HepG2 (cell line): ENCODE measurements around the gene ZG16B. TPM values are rescaled to one million over a fixed set of nuclear protein-coding genes. Genes with fewer than 3 reads are reported as not detected.

Experiments
- ATAC-seq: fragments of 200-7000 bp; cut with Tn5 transposase; 3 replicates; pipeline ENCODE4 v1.9.1; 2020; ENCODE audit warnings: mild to moderate bottlenecking, moderate library complexity
- BruUV-seq: library from RNA; stranded (reverse); fragments of 400-500 nt; replicated peaks from 2 replicates; lab custom pipeline; 2021; lab: Mats Ljungman, UMichigan
- CTCF ChIA-PET: fragments of 300-600 bp; formaldehyde crosslinking; extraction: SDS; loops from one replicate; lab custom pipeline; 2021; ENCODE audit warnings: low total read pairs, inconsistent platforms, low intra/inter-chr PET ratio; lab: Yijun Ruan, JAX
- POLR2A ChIA-PET: fragments of 350-600 bp; sonication (Branson Sonifier 250); formaldehyde crosslinking; loops from one replicate; lab custom pipeline; 2020; ENCODE audit warnings: antibody characterized with exemption, inconsistent platforms; lab: Yijun Ruan, JAX
- DNase-seq: peaks from one replicate; pipeline ENCODE4 v3.0.0-alpha.2; 2015; ENCODE audit warnings: low spot score
- FAIRE-seq: peaks from 3 replicates; lab custom pipeline; 2011; peaks lifted over from hg19 to GRCh38; lab: Jason Lieb, UNC
- H2AFZ ChIP-seq: one replicate; pipeline ENCODE4 v1.6.1; 2011; ENCODE audit warnings: low read length, inconsistent platforms
- H3K27ac ChIP-seq: fragments of 300-600 bp; 3 replicates; pipeline ENCODE4 v1.8.0; 2011; ENCODE audit warnings: mixed run types, mild to moderate bottlenecking, mixed read lengths, low read length, inconsistent platforms; ENCODE audit not compliant: insufficient read depth; ENCODE audit errors: extremely low read length
- H3K27me3 ChIP-seq, 2 experiments: fragments of 200-600 bp in 1 of 2; 2 replicates in 1 of 2; 3 replicates in 1 of 2; pipeline versions ENCODE4 v1.6.0 to v1.8.0; 2011; ENCODE audit warnings: low read length in 2 of 2, mild to moderate bottlenecking in 2 of 2, moderate library complexity in 2 of 2, inconsistent platforms in 1 of 2; ENCODE audit not compliant: insufficient read depth in 2 of 2, control insufficient read depth in 1 of 2
- H3K36me3 ChIP-seq, 2 experiments: fragments of 200-600 bp in 1 of 2; replicated peaks in 1 of 2; 2 replicates in 1 of 2; 3 replicates in 1 of 2; pipeline versions ENCODE4 v1.5.1 to v1.8.0; 2011; ENCODE audit warnings: low read length in 2 of 2, inconsistent platforms in 1 of 2; ENCODE audit not compliant: insufficient read depth in 2 of 2, control insufficient read depth in 1 of 2
- H3K4me1 ChIP-seq: 2 replicates; pipeline ENCODE4 v1.5.1; 2012; ENCODE audit warnings: low read length, inconsistent platforms; ENCODE audit not compliant: insufficient read depth
- H3K4me2 ChIP-seq: 2 replicates; pipeline ENCODE4 v1.6.0; 2011; ENCODE audit warnings: low read depth, low read length, inconsistent platforms
- H3K4me3 ChIP-seq, 3 experiments: fragments of 200-600 bp in 1 of 3; sonication (generic), shearing (Covaris generic) in 1 of 3; replicated peaks in 1 of 3; 2 replicates each; pipeline ENCODE4 v1.5.1; 2011 to 2016; ENCODE audit warnings: low read length in 3 of 3, inconsistent platforms in 2 of 3, low read depth in 2 of 3, mild to moderate bottlenecking in 2 of 3, control low read depth in 1 of 3, mixed read lengths in 1 of 3; ENCODE audit not compliant: insufficient read depth in 1 of 3
- H3K79me2 ChIP-seq: one replicate; pipeline ENCODE4 v1.6.1; 2011; ENCODE audit warnings: low read length, inconsistent platforms; ENCODE audit not compliant: insufficient read depth
- H3K9ac ChIP-seq: 2 replicates; pipeline ENCODE4 v1.6.0; 2011; ENCODE audit warnings: mild to moderate bottlenecking, low read depth, low read length, inconsistent platforms; ENCODE audit not compliant: insufficient read depth
- H3K9me3 ChIP-seq: 2 replicates; pipeline ENCODE4 v1.5.1; 2012; ENCODE audit warnings: mild to moderate bottlenecking, low read length
- H4K20me1 ChIP-seq: 2 replicates; pipeline ENCODE4 v1.6.0; 2011; ENCODE audit warnings: inconsistent platforms, mild to moderate bottlenecking, low read length, moderate library complexity; ENCODE audit not compliant: insufficient read depth
- BCL6 ChIP-seq: IDR thresholded peaks from 2 replicates; pipeline ENCODE4 v1.6.1; 2016; ENCODE audit warnings: missing genetic modification reagents, missing compliant biosample characterization
- CEBPG ChIP-seq: IDR thresholded peaks from 2 replicates; pipeline ENCODE4 v1.6.1; 2016
- HNRNPH1 ChIP-seq: fragments of 200-400 bp; formaldehyde crosslinking; optimal IDR thresholded peaks from 2 replicates; pipeline ENCODE3; 2017; ENCODE audit warnings: mild to moderate bottlenecking, low read depth, low read length
- NR2F6 ChIP-seq, 2 experiments: IDR thresholded peaks; 2 replicates each; pipeline ENCODE4 v1.6.1; 2016; ENCODE audit warnings: antibody characterized with exemption in 1 of 2, mild to moderate bottlenecking in 1 of 2
- PCBP1 ChIP-seq: fragments of 200-400 bp; formaldehyde crosslinking; IDR thresholded peaks from 2 replicates; pipeline ENCODE4 v1.6.1; 2017; ENCODE audit warnings: mild to moderate bottlenecking, low read depth, low read length, borderline replicate concordance
- SIX4 ChIP-seq: sonication (generic); formaldehyde crosslinking; IDR thresholded peaks from 2 replicates; pipeline ENCODE4 v1.4.0; 2020; ENCODE audit warnings: missing genetic modification reagents
- ZNF446 ChIP-seq: sonication (generic); formaldehyde crosslinking; IDR thresholded peaks from 2 replicates; pipeline ENCODE4 v1.5.0; 2020; ENCODE audit warnings: mild to moderate bottlenecking, missing genetic modification reagents
- ZNF691 ChIP-seq: sonication (generic); formaldehyde crosslinking; IDR thresholded peaks from 2 replicates; pipeline ENCODE4 v1.4.0; 2020; ENCODE audit warnings: missing genetic modification reagents, low read depth, mild to moderate bottlenecking, borderline replicate concordance
- ZNF788 ChIP-seq: sonication (generic); formaldehyde crosslinking; IDR thresholded peaks from 2 replicates; pipeline ENCODE4 v1.5.0; 2020; ENCODE audit warnings: mild to moderate bottlenecking, missing genetic modification reagents, borderline replicate concordance
- WGBS: methylation state at CpG from one replicate; pipeline ENCODE4 v1.1.6; 2017; ENCODE audit warnings: low lambda C conversion rate; 5-methylcytosine and 5-hydroxymethylcytosine counted together
- in situ Hi-C: cut with HindIII; loops from 2 replicates; pipeline ENCODE4 v1.10.0; 2017; ENCODE audit warnings: low pct_unique_long_range_greater_than_20kb; ENCODE audit not compliant: extremely low pct_ligation_motif_present
- intact Hi-C: fragments of 100-400 bp; cut with micrococcal nuclease; formaldehyde crosslinking; loops from one replicate; pipeline ENCODE4 v1.10.0; 2022; ENCODE audit not compliant: unreplicated experiment
- polyA plus RNA-seq, 8 experiments: library from polyadenylated mRNA; depleted of rRNA in 3 of 8; stranded (reverse) in 7 of 8; unstranded in 1 of 8; fragments of >200 nt; fragmentation: Illumina TruSeq in 4 of 8; extraction: Trizol in 4 of 8; gene quantifications; 2 replicates each; pipeline versions ENCODE4 v1.2.1 to v1.2.3, GENCODE V29; 2011 to 2016; ENCODE audit warnings: low read depth in 4 of 8, missing spikeins in 1 of 8, mixed read lengths in 1 of 8; ENCODE audit not compliant: insufficient read depth in 1 of 8
- total RNA-seq, 5 experiments: library from RNA; depleted of rRNA; stranded (reverse); fragments of >200 nt; fragmentation: Illumina TruSeq; extraction: Trizol; gene quantifications; 2 replicates each; pipeline ENCODE4 v1.2.3, GENCODE V29; 2016; ENCODE audit warnings: low read depth in 1 of 5
- TF ChIP-seq, protein P1 (sequence below): sonication (generic); formaldehyde crosslinking; IDR thresholded peaks from 2 replicates; pipeline ENCODE4 v1.4.0; 2020; ENCODE audit warnings: missing genetic modification reagents
- TF ChIP-seq, protein P2 (sequence below), 2 experiments: fragments of 450-650 bp in 1 of 2; sonication (generic) in 1 of 2; formaldehyde crosslinking; IDR thresholded peaks; 2 replicates each; pipeline versions ENCODE4 v1.5.0 to v1.8.0; 2020 to 2022; ENCODE audit warnings: mild to moderate bottlenecking in 1 of 2, missing genetic modification reagents in 1 of 2
- TF ChIP-seq, protein P3 (sequence below): sonication (generic); formaldehyde crosslinking; IDR thresholded peaks from 2 replicates; pipeline ENCODE4 v1.4.0; 2020; ENCODE audit warnings: missing genetic modification reagents, borderline replicate concordance

Gene ZG16B
- total and polyA plus RNA-seq, 2 of the 13 experiments (the other 11 are each of a cell fraction or from before 2014, with no cell fraction given) = 1.5 to 11.3 TPM

- TF ChIP-seq, protein P1, sequence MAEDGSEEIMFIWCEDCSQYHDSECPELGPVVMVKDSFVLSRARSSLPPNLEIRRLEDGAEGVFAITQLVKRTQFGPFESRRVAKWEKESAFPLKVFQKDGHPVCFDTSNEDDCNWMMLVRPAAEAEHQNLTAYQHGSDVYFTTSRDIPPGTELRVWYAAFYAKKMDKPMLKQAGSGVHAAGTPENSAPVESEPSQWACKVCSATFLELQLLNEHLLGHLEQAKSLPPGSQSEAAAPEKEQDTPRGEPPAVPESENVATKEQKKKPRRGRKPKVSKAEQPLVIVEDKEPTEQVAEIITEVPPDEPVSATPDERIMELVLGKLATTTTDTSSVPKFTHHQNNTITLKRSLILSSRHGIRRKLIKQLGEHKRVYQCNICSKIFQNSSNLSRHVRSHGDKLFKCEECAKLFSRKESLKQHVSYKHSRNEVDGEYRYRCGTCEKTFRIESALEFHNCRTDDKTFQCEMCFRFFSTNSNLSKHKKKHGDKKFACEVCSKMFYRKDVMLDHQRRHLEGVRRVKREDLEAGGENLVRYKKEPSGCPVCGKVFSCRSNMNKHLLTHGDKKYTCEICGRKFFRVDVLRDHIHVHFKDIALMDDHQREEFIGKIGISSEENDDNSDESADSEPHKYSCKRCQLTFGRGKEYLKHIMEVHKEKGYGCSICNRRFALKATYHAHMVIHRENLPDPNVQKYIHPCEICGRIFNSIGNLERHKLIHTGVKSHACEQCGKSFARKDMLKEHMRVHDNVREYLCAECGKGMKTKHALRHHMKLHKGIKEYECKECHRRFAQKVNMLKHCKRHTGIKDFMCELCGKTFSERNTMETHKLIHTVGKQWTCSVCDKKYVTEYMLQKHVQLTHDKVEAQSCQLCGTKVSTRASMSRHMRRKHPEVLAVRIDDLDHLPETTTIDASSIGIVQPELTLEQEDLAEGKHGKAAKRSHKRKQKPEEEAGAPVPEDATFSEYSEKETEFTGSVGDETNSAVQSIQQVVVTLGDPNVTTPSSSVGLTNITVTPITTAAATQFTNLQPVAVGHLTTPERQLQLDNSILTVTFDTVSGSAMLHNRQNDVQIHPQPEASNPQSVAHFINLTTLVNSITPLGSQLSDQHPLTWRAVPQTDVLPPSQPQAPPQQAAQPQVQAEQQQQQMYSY (CRISPR knock-in tag) = no peak
Observed at GRCh38 chr16:2785101-2785991, 44.8 kb upstream of the ZG16B start (continued).

DNA sequence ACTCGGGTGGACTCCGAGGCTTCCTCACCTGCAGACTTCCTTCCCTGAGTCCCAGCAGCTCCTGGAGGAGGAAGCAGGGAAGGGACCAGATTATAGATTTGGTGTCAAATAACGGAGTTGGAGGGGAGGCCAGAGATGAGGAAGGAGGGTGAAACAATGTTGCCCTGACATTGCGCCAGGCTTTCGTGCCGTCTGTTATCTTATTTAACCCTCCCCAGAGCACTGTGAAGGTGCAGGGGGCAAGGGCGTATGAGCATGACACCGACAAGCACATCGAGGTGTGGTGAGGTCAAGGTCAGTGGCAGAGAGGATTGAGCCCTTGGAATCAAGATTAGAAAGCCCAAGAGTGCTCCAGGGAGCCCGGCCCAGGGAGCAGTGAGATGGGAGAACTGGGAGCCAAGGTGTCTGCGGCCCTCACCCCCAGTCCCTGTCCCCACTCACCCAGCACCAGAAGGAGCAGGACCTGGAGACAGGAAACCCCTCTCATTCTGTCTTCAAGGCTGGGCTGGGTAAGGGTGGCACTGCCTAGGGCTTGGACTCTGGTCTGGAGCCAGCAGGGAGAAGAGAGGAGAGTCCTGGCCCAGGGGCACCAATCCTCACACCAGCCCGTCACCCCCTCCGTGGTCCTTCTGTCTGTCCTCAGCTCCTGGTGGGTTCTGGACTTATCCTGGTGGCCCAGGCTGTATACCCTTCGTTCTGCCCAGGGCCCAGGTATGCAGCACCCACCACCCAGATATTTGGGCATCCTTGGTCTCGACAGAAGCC, 43.9 kb upstream of the ZG16B start:
- ATAC-seq = no peak; the same call in 2 of the 3 replicates
- H2AFZ ChIP-seq = no peak overlapping the region
- CTCF ChIA-PET = no interaction called here
- H3K36me3 ChIP-seq = no peaks in the 10 kb centered on the region
- H3K4me1 ChIP-seq = peaks cover 18% of the 10 kb centered on the region
- no peaks in the 10 kb centered on the region for H4K20me1 ChIP-seq
- intact Hi-C loops (no loop called here), in situ Hi-C loops (loop anchor here (5.0 kb wide), 1 partner anchor 41 kb away; no protein-coding TSS in a partner anchor)
- FAIRE-seq = no peak
- no peak overlapping the region for H3K9ac ChIP-seq
- WGBS = 16% methylated on average over 13 of the region's 15 CpGs
- H3K4me2 ChIP-seq = peak overlapping the region; percentile 8; the same call in 1 of the 2 replicates
- no peaks in the 10 kb centered on the region for H3K79me2 ChIP-seq
- no TSS peak for BruUV-seq
- no peak for DNase-seq
- POLR2A ChIA-PET = no interaction called here
- no peak overlapping the region for H3K27ac ChIP-seq
- H3K4me3 ChIP-seq = peak overlapping the region in 1 of 3 experiments; percentile 19; a peak in 1 of 6 replicates
- H3K9me3 ChIP-seq = no peaks in the 10 kb centered on the region
- peaks cover 8 to 74% of the 10 kb centered on the region in 2 experiments; a peak in 4 of 5 replicates for H3K27me3 ChIP-seq
- TF ChIP-seq, protein P2, sequence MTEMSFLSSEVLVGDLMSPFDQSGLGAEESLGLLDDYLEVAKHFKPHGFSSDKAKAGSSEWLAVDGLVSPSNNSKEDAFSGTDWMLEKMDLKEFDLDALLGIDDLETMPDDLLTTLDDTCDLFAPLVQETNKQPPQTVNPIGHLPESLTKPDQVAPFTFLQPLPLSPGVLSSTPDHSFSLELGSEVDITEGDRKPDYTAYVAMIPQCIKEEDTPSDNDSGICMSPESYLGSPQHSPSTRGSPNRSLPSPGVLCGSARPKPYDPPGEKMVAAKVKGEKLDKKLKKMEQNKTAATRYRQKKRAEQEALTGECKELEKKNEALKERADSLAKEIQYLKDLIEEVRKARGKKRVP (CRISPR knock-in tag; IDR thresholded peaks at IDR 0.05) = peak in 1 of 2 experiments; percentile 65; a peak in 2 of 4 replicates
- TF ChIP-seq NR2F6 (IDR thresholded peaks at IDR 0.05) (peak; percentile 19; the same call in 1 of the 2 replicates), NR2F6 (CRISPR knock-in tag; IDR thresholded peaks at IDR 0.05) (0 out of 2 replicates have a peak, but pooled peaks have one; percentile 41), ZNF788 (no peak), HNRNPH1 (no peak), CEBPG (CRISPR knock-in tag) (peak; percentile 18; the same call in 1 of the 2 replicates), SIX4 (CRISPR knock-in tag) (peak; percentile 55; the same call in 1 of the 2 replicates), ZNF446 (CRISPR knock-in tag) (no peak), BCL6 (CRISPR knock-in tag) (peak; percentile 39; the same call in 1 of the 2 replicates), PCBP1 (0 out of 2 replicates have a peak, but pooled peaks have one; percentile 63), ZNF691 (CRISPR knock-in tag) (peak; percentile 53; the same call in 1 of the 2 replicates)
- TF ChIP-seq, protein P3, sequence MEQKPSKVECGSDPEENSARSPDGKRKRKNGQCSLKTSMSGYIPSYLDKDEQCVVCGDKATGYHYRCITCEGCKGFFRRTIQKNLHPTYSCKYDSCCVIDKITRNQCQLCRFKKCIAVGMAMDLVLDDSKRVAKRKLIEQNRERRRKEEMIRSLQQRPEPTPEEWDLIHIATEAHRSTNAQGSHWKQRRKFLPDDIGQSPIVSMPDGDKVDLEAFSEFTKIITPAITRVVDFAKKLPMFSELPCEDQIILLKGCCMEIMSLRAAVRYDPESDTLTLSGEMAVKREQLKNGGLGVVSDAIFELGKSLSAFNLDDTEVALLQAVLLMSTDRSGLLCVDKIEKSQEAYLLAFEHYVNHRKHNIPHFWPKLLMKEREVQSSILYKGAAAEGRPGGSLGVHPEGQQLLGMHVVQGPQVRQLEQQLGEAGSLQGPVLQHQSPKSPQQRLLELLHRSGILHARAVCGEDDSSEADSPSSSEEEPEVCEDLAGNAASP (CRISPR knock-in tag) = 0 out of 2 replicates have a peak, but pooled peaks have one; percentile 18
